Naive thymus-derived CD4-positive, alpha-beta T cell (primary cell): Measurements from ENCODE around the gene C7orf57. TPM values are rescaled to one million over a fixed set of nuclear protein-coding genes. Genes with fewer than 3 reads are reported as not detected.
"Not testable (repeated sequence)": the region's sequence is repeated elsewhere in the genome, so short reads cannot be mapped to it uniquely, and the experiment has no call there.

Experiments
- ATAC-seq: fragments of 150-1000 bp; cut with Tn5 transposase; 2 replicates; pipeline ENCODE4 v1.10.0; 2021; ENCODE audit warnings: mild to moderate bottlenecking, moderate library complexity
- CTCF ChIA-PET: fragments of 350-600 bp; sonication (Branson Sonifier 250); formaldehyde crosslinking; loops from one replicate; lab custom pipeline; 2021; ENCODE audit warnings: antibody characterized with exemption; lab: Charles Lee
- POLR2A ChIA-PET: fragments of 350-600 bp; sonication (Branson Sonifier 250); formaldehyde crosslinking; loops from one replicate; lab custom pipeline; 2021; ENCODE audit warnings: antibody characterized with exemption, inconsistent platforms; lab: Charles Lee
- DNase-seq, 9 donors: peaks; one replicate each; pipeline versions ENCODE4 v3.0.0 to v3.0.0-alpha.2; 2020 to 2022; ENCODE audit warnings: mixed read lengths in 1 of 9
- H3K27ac ChIP-seq: one replicate; pipeline ENCODE4 v1.7.0; 2013; ENCODE audit warnings: mild to moderate bottlenecking, low read depth, low read length, moderate library complexity
- H3K27me3 ChIP-seq, 2 donors: one replicate each; pipeline ENCODE4 v1.7.0; 2013; ENCODE audit warnings: low read length in 2 of 2, mild to moderate bottlenecking in 2 of 2, moderate library complexity in 2 of 2; ENCODE audit not compliant: control insufficient read depth in 2 of 2, insufficient read depth in 2 of 2
- H3K36me3 ChIP-seq, 3 experiments: 1 replicate in 2 of 3; 2 replicates in 1 of 3; pipeline ENCODE4 v1.7.0; 2013; ENCODE audit warnings: low read length in 3 of 3, mild to moderate bottlenecking in 3 of 3, moderate library complexity in 1 of 3; ENCODE audit not compliant: insufficient read depth in 3 of 3, control insufficient read depth in 2 of 3
- H3K4me1 ChIP-seq, 2 donors: one replicate each; pipeline ENCODE4 v1.7.0; 2013; ENCODE audit warnings: low read length in 2 of 2, mild to moderate bottlenecking in 2 of 2, moderate library complexity in 1 of 2; ENCODE audit not compliant: control insufficient read depth in 2 of 2, insufficient read depth in 2 of 2
- H3K4me3 ChIP-seq: 2 replicates; pipeline ENCODE4 v1.7.0; 2013; ENCODE audit warnings: mild to moderate bottlenecking, low read length
- H3K9me3 ChIP-seq, 3 experiments: 1 replicate in 2 of 3; 2 replicates in 1 of 3; pipeline ENCODE4 v1.7.0; 2013; ENCODE audit warnings: low read length in 3 of 3; ENCODE audit not compliant: control insufficient read depth in 2 of 3
- H3K27ac Mint-ChIP-seq, 9 donors: one replicate each; pipeline ENCODE4 v1.8.0; 2020 to 2022; ENCODE audit warnings: mixed read lengths in 9 of 9, mild to moderate bottlenecking in 8 of 9, moderate library complexity in 5 of 9, inconsistent platforms in 2 of 9
- H3K27me3 Mint-ChIP-seq, 5 donors: one replicate each; pipeline ENCODE4 v1.8.0; 2021 to 2022; ENCODE audit warnings: mixed read lengths in 5 of 5, mild to moderate bottlenecking in 1 of 5
- H3K36me3 Mint-ChIP-seq, 5 donors: one replicate each; pipeline ENCODE4 v1.8.0; 2020 to 2022; ENCODE audit warnings: mixed read lengths in 5 of 5, mild to moderate bottlenecking in 3 of 5, inconsistent platforms in 1 of 5
- H3K4me1 Mint-ChIP-seq, 7 donors: one replicate each; pipeline ENCODE4 v1.8.0; 2020 to 2022; ENCODE audit warnings: mixed read lengths in 7 of 7, mild to moderate bottlenecking in 3 of 7, inconsistent platforms in 1 of 7
- H3K4me3 Mint-ChIP-seq, 10 donors: one replicate each; pipeline ENCODE4 v1.8.0; 2020 to 2022; ENCODE audit warnings: mild to moderate bottlenecking in 10 of 10, mixed read lengths in 10 of 10, moderate library complexity in 6 of 10, inconsistent platforms in 2 of 10
- H3K9me3 Mint-ChIP-seq, 11 donors: one replicate each; pipeline ENCODE4 v1.8.0; 2020 to 2022; ENCODE audit warnings: mixed read lengths in 11 of 11, mild to moderate bottlenecking in 4 of 11, inconsistent platforms in 1 of 11, moderate library complexity in 1 of 11
- intact Hi-C, 2 donors: fragments of 100-400 bp; cut with micrococcal nuclease; formaldehyde crosslinking; loops; one replicate each; pipeline ENCODE4 v1.15.1; 2023
- polyA plus RNA-seq, 2 donors: library from polyadenylated mRNA; unstranded; fragments of 300-500 nt; fragmentation: Illumina TruSeq; gene quantifications; one replicate each; pipeline ENCODE4 v1.2.3, GENCODE V29; 2021
- total RNA-seq, 6 experiments: library from RNA in 5 of 6; stranded (reverse) in 5 of 6; gene quantifications; 1 replicate in 5 of 6; 2 replicates in 1 of 6; pipeline ENCODE4 v1.2.3 and lab custom pipeline; 2021 to 2026

C7orf57 gene
- total RNA-seq (under 1 TPM in 2 of 5 experiments, not detected in 3; 0.17 to 0.80 TPM), polyA plus RNA-seq (under 1 TPM; 0.08 to 0.13 TPM), total RNA-seq (lab: John Stamatoyannopoulos, UW) (0.54 reads per million)

- no peaks in the 10 kb centered on the region for H3K9me3 ChIP-seq
- peaks cover 0 to 5% of the 10 kb centered on the region in 2 donors for H3K27me3 ChIP-seq
- CTCF ChIA-PET: interaction anchor here (1.4 kb wide), 1 partner anchor 75 kb away, joined by 4 read pairs; no protein-coding TSS in a partner anchor
- Mint-ChIP-seq H3K4me1 (peaks cover 4 to 14% (median 9%) of the 10 kb centered on the region in 7 donors), H3K27ac (peak within 1 kb of the TSS in 7 of 9 donors; percentile 71 to 89 (median 80)), H3K36me3 (peaks cover 0 to 2% (median 0%) of the 10 kb centered on the region in 5 donors), H3K27me3 (peaks cover 9 to 60% (median 22%) of the 10 kb centered on the region in 5 donors), H3K9me3 (peaks cover 0 to 3% (median 0%) of the 10 kb centered on the region in 11 donors), H3K4me3 (peak within 1 kb of the TSS; percentile 83 to 92 (median 88))
- H3K4me3 ChIP-seq: peak within 1 kb of the TSS; percentile 63
- DNase-seq (peak; percentile 80 to 88 (median 83)), ATAC-seq (peak; percentile 99)
- H3K27ac ChIP-seq: peak within 1 kb of the TSS; percentile 34
- intact Hi-C loops: loop anchor here (1.0 to 2.0 kb wide), 7 partner anchors 43 to 75 kb away; partner anchors contain the start of genes HUS1 (in 2 of the 2) and UPP1 (in 2 of the 2)
- H3K4me1 ChIP-seq: peaks cover 8 to 9% of the 10 kb centered on the region in 2 donors
- H3K36me3 ChIP-seq: no peaks in the 10 kb centered on the region
- POLR2A ChIA-PET: interaction anchor here (0.9 to 1.5 kb wide), 3 partner anchors 53 to 74 kb away, joined by 3 read pairs; no protein-coding TSS in a partner anchor
These were observed at the start of gene C7orf57 for GRCh38 chr7:48035301-48035966. Gene C7orf57 (plus strand): TSS chr7:48035543. CDS start chr7:48036309, 766 bp downstream.

DNA sequence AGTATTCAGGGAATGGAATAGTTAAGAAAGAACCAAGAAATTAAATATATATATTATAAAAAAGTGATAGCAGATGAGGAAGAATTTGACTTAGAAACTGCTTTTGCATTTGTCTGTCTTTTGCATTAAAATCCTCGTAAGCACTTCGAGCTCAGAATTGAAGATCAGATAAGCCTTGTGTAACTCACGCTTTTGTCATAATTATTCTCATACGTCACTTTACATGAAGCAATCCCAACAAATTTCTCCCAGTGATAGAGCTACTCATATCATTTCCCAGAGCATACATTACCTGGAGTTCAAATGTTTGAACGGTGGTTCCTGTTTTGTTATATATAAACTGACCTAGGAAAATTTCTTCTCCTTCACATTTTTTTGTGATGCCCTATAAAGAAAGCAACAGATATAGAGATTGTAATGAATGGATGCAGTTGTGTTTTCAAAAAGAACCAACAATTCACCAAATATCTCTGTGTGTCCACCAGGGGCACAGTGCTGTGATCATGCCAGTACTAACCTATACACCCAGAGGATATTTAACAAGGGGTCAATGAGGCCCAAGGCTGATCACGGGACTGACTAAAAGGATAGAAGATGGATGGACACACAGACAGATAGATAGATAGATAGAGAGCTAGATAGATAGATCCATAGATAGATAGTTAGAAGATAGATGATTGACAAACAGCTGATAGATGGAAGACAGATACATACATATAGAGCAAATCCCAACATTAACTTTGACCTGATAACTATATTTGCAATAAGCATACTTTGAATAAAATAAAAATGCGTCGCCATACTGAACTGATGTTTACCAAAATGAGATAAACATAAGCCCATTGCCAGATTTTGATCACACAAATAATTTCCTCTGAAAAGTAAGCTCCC is 46.6 kb upstream of the C7orf57 start:
- Mint-ChIP-seq H3K9me3 (peaks cover 0 to 3% (median 0%) of the 10 kb centered on the region in 11 donors), H3K27me3 (no peaks in the 10 kb centered on the region), H3K4me3 (peak overlapping the region in 1 of 10 donors; percentile 14), H3K36me3 (no peaks in the 10 kb centered on the region), H3K27ac (no peak overlapping the region), H3K4me1 (peaks cover 13 to 23% (median 19%) of the 10 kb centered on the region in 7 donors)
- intact Hi-C loops: no loop called here
- no peaks in the 10 kb centered on the region for H3K36me3 ChIP-seq
- DNase-seq: no peak
- POLR2A ChIA-PET: interaction anchor here (0.8 to 2.1 kb wide), 5 partner anchors 9 to 121 kb away, joined by 3 to 7 read pairs (median 4); partner anchors contain the start of gene HUS1
- no peaks in the 10 kb centered on the region for H3K9me3 ChIP-seq
- no peaks in the 10 kb centered on the region for H3K27me3 ChIP-seq
- no peak overlapping the region for H3K4me3 ChIP-seq
- H3K4me1 ChIP-seq: peaks cover 12% of the 10 kb centered on the region in 2 donors
- no peak for ATAC-seq
- H3K27ac ChIP-seq: no peak overlapping the region
- CTCF ChIA-PET: interaction anchor here (0.5 to 2.3 kb wide), 4 partner anchors 44 to 121 kb away, joined by 3 to 24 read pairs (median 4); no protein-coding TSS in a partner anchor

- H3K9me3 Mint-ChIP-seq, DNase-seq, H3K36me3 Mint-ChIP-seq, H3K4me3 ChIP-seq, ATAC-seq, H3K27me3 ChIP-seq, H3K27ac ChIP-seq, intact Hi-C loops, H3K9me3 ChIP-seq, H3K36me3 ChIP-seq, H3K27me3 Mint-ChIP-seq: not testable (repeated sequence)
- Mint-ChIP-seq H3K4me1 (peaks cover 13 to 23% (median 20%) of the 10 kb centered on the region in 7 donors), H3K27ac (peak overlapping the region in 4 of 9 donors; percentile 53 to 88 (median 55)), H3K4me3 (peak overlapping the region in 1 of 10 donors; percentile 56)
- H3K4me1 ChIP-seq: peaks cover 12% of the 10 kb centered on the region in 2 donors
- POLR2A ChIA-PET: interaction anchor here (0.6 to 2.3 kb wide), 3 partner anchors 12 to 120 kb away, joined by 7 to 37 read pairs (median 8); no protein-coding TSS in a partner anchor
- CTCF ChIA-PET: interaction anchor here (0.8 to 3.8 kb wide), 3 partner anchors 70 to 120 kb away, joined by 4 to 91 read pairs (median 24); no protein-coding TSS in a partner anchor
These were observed 45.5 kb upstream of the C7orf57 start for GRCh38 chr7:47989607-47990400.

GRCh38 chr7:47990592-47990991 is 44.8 kb upstream of the C7orf57 start:
- no peaks in the 10 kb centered on the region for H3K9me3 ChIP-seq
- H3K4me1 Mint-ChIP-seq: peaks cover 13 to 24% (median 20%) of the 10 kb centered on the region in 7 donors
- H3K4me3 ChIP-seq: no peak overlapping the region
- no peak overlapping the region for H3K27ac ChIP-seq
- peak overlapping the region in 4 of 9 donors; percentile 34 to 88 (median 55) for H3K27ac Mint-ChIP-seq
- DNase-seq (no peak), ATAC-seq (no peak)
- POLR2A ChIA-PET: interaction anchor here (0.6 to 2.7 kb wide), 6 partner anchors 8 to 118 kb away, joined by 5 to 37 read pairs (median 11); partner anchors contain the start of gene UPP1
- H3K9me3 Mint-ChIP-seq: peaks cover 0 to 11% (median 0%) of the 10 kb centered on the region in 11 donors
- H3K27me3 Mint-ChIP-seq: no peaks in the 10 kb centered on the region
- CTCF ChIA-PET: interaction anchor here (0.8 to 3.8 kb wide), 5 partner anchors 8 to 117 kb away, joined by 4 to 91 read pairs (median 7); no protein-coding TSS in a partner anchor
- peaks cover 12% of the 10 kb centered on the region in 2 donors for H3K4me1 ChIP-seq
- intact Hi-C loops: no loop called here
- H3K36me3 Mint-ChIP-seq: peaks cover 0 to 8% (median 0%) of the 10 kb centered on the region in 5 donors
- H3K27me3 ChIP-seq: no peaks in the 10 kb centered on the region
- no peaks in the 10 kb centered on the region for H3K36me3 ChIP-seq
- H3K4me3 Mint-ChIP-seq: peak overlapping the region in 4 of 10 donors; percentile 18 to 56 (median 34)

GRCh38 chr7:47991270-47991669 is 44.1 kb upstream of the C7orf57 start:
- H3K36me3 ChIP-seq: no peaks in the 10 kb centered on the region
- H3K4me1 ChIP-seq: peaks cover 12% of the 10 kb centered on the region in 2 donors
- H3K9me3 ChIP-seq: no peaks in the 10 kb centered on the region
- peak overlapping the region; percentile 84 for H3K4me3 ChIP-seq
- H3K27me3 ChIP-seq: no peaks in the 10 kb centered on the region
- POLR2A ChIA-PET: interaction anchor here (0.7 to 2.7 kb wide), 11 partner anchors 9 to 123 kb away, joined by 3 to 37 read pairs (median 5); partner anchors contain the start of gene UPP1
- H3K4me3 Mint-ChIP-seq: peak overlapping the region; percentile 85 to 98 (median 94)
- ATAC-seq (no peak), DNase-seq (no peak)
- no peaks in the 10 kb centered on the region for H3K27me3 Mint-ChIP-seq
- peak overlapping the region; percentile 59 for H3K27ac ChIP-seq
- H3K36me3 Mint-ChIP-seq: peaks cover 0 to 8% (median 0%) of the 10 kb centered on the region in 5 donors
- peaks cover 0 to 11% (median 0%) of the 10 kb centered on the region in 11 donors for H3K9me3 Mint-ChIP-seq
- intact Hi-C loops: loop anchor here (1.0 kb wide), 7 partner anchors 12 to 164 kb away; partner anchors contain the start of genes HUS1 (in 2 of the 2), UPP1 (in 2 of the 2) and C7orf57 (in 1 of the 2)
- CTCF ChIA-PET: interaction anchor here (0.8 to 3.8 kb wide), 11 partner anchors 9 to 116 kb away, joined by 3 to 91 read pairs (median 4); partner anchors contain the start of gene UPP1
- peaks cover 13 to 24% (median 20%) of the 10 kb centered on the region in 7 donors for H3K4me1 Mint-ChIP-seq
- peak overlapping the region; percentile 86 to 99 (median 94) for H3K27ac Mint-ChIP-seq
